Brain pericyte (primary cell): ENCODE data around the gene PDZD7.

Source experiments
- DNase-seq: peaks from one replicate; pipeline ENCODE4 v3.0.0-alpha.2; 2012; ENCODE audit warnings: low read depth, low spot score

The PDZD7 gene

GRCh38 chr10:100968062-100968736 is 62.7 kb downstream of the PDZD7 start:
- DNase-seq = no peak

- no peak for DNase-seq
Observed at GRCh38 chr10:100967332-100967731, 63.6 kb downstream of the PDZD7 start.

GRCh38 chr10:100966887-100967286 is 64.0 kb downstream of the PDZD7 start:
- DNase-seq = no peak

GRCh38 chr10:100965820-100966219 is 65.1 kb downstream of the PDZD7 start:
- no peak for DNase-seq

GRCh38 chr10:100963826-100964225 is 67.1 kb downstream of the PDZD7 start:
- no peak for DNase-seq

- no peak for DNase-seq
Observed at GRCh38 chr10:100962351-100963080, 68.4 kb downstream of the PDZD7 start.

- no peak for DNase-seq
Observed at GRCh38 chr10:100960251-100960650, 70.7 kb downstream of the PDZD7 start.
